ENCODE results near the gene PA2G4.
"Not testable (repeated sequence)": the region's sequence is repeated elsewhere in the genome, so short reads cannot be mapped to it uniquely, and the experiment has no call there.

GRCh38 chr12:56059964-56060363 is 44.4 kb upstream of the PA2G4 start:
- not testable (repeated sequence) for TF ChIP-seq SNAI2 (CRISPR knock-in tag; IDR thresholded peaks at IDR 0.05); GLIS3 (CRISPR knock-in tag; IDR thresholded peaks at IDR 0.05); ZFP3 (CRISPR knock-in tag; IDR thresholded peaks at IDR 0.05); CSDC2 (CRISPR knock-in tag; IDR thresholded peaks at IDR 0.05); PPARA (CRISPR knock-in tag; IDR thresholded peaks at IDR 0.05; ENCODE audit: borderline replicate concordance); TOX (CRISPR knock-in tag; IDR thresholded peaks at IDR 0.05; ENCODE audit: borderline replicate concordance); RARB (CRISPR knock-in tag; IDR thresholded peaks at IDR 0.05); TCF4 (CRISPR knock-in tag; IDR thresholded peaks at IDR 0.05; ENCODE audit: borderline replicate concordance); PATZ1 (CRISPR knock-in tag; IDR thresholded peaks at IDR 0.05; ENCODE audit: borderline replicate concordance); ZFP30 (CRISPR knock-in tag; IDR thresholded peaks at IDR 0.05); ZC3H10 (CRISPR knock-in tag; IDR thresholded peaks at IDR 0.05); TSHZ2 (CRISPR knock-in tag; IDR thresholded peaks at IDR 0.05); ARNTL (CRISPR knock-in tag; IDR thresholded peaks at IDR 0.05; ENCODE audit: borderline replicate concordance, low read depth)
